Forelimb muscle (tissue), 1 donor: ENCODE measurements around the gene GRIP1. TPM values are rescaled to one million over a fixed set of nuclear protein-coding genes. Genes with fewer than 3 reads are reported as not detected.
"Not testable (repeated sequence)": the region's sequence is repeated elsewhere in the genome, so short reads cannot be mapped to it uniquely, and the experiment has no call there.

Experiments
- DNase-seq: peaks from one replicate; pipeline ENCODE4 v3.0.0-alpha.2; 2013; ENCODE audit warnings: low read depth
- polyA plus RNA-seq: library from polyadenylated mRNA; unstranded; fragments of 120-200 nt; gene quantifications from one replicate; pipeline ENCODE4 v1.2.1, GENCODE V29; 2013; ENCODE audit not compliant: insufficient read length

GRIP1 gene
- polyA plus RNA-seq, 1 donor, result 1.1 TPM

- DNase-seq, result no peak
These were observed 145.1 kb downstream of the GRIP1 start for GRCh38 chr12:66533767-66534166.

- no peak for DNase-seq
These were observed 147.1 kb downstream of the GRIP1 start for GRCh38 chr12:66531766-66532165.

GRCh38 chr12:66529934-66530333 is 148.9 kb downstream of the GRIP1 start:
- no peak for DNase-seq

GRCh38 chr12:66516561-66516960 is 162.3 kb downstream of the GRIP1 start:
- no peak for DNase-seq

- DNase-seq, result no peak
These were observed 162.7 kb downstream of the GRIP1 start for GRCh38 chr12:66516133-66516532.

GRCh38 chr12:66514581-66514980 is 164.3 kb downstream of the GRIP1 start:
- no peak for DNase-seq

- DNase-seq, result no peak
These were observed 170.9 kb downstream of the GRIP1 start for GRCh38 chr12:66508025-66508424.

GRCh38 chr12:66503746-66504145 is 175.1 kb downstream of the GRIP1 start:
- DNase-seq, result no peak

- DNase-seq, result no peak
These were observed 176.0 kb downstream of the GRIP1 start for GRCh38 chr12:66502911-66503310.

- no peak for DNase-seq
These were observed 178.0 kb downstream of the GRIP1 start for GRCh38 chr12:66500841-66501240.

- no peak for DNase-seq
These were observed 178.8 kb downstream of the GRIP1 start for GRCh38 chr12:66500091-66500490.

GRCh38 chr12:66499000-66499399 is 179.9 kb downstream of the GRIP1 start:
- no peak for DNase-seq

GRCh38 chr12:66498059-66498458 is 180.8 kb downstream of the GRIP1 start:
- not testable (repeated sequence) for DNase-seq

- no peak for DNase-seq
These were observed 181.6 kb downstream of the GRIP1 start for GRCh38 chr12:66497008-66497897.

- DNase-seq, result no peak
These were observed 182.3 kb downstream of the GRIP1 start for GRCh38 chr12:66496595-66496994.

- DNase-seq, result no peak
These were observed 183.2 kb downstream of the GRIP1 start for GRCh38 chr12:66495709-66496108.

- no peak for DNase-seq
These were observed 185.1 kb downstream of the GRIP1 start for GRCh38 chr12:66493819-66494218.

- DNase-seq, result no peak
These were observed 187.0 kb downstream of the GRIP1 start for GRCh38 chr12:66491853-66492252.

- no peak for DNase-seq
These were observed 196.3 kb downstream of the GRIP1 start for GRCh38 chr12:66482351-66483203.

GRCh38 chr12:66467932-66468331 is 210.9 kb downstream of the GRIP1 start:
- no peak for DNase-seq

GRCh38 chr12:66461331-66461730 is 217.5 kb downstream of the GRIP1 start:
- DNase-seq, result no peak

- no peak for DNase-seq
These were observed 218.9 kb downstream of the GRIP1 start for GRCh38 chr12:66459944-66460482.
